Activated T-cell treated with anti-CD3 and anti-CD28 coated beads for 4 hours (primary cell): ENCODE data around the gene OR10G8.
A peak's percentile ranks its signal among the peaks of the same experiment; 100 is the strongest.
"Not testable (repeated sequence)": the region's sequence is repeated elsewhere in the genome, so short reads cannot be mapped to it uniquely, and the experiment has no call there.

Experiments
- DNase-seq: peaks from one replicate; pipeline ENCODE4 v3.0.0-alpha.2; 2020

OR10G8 gene

GRCh38 chr11:124026498-124026897 is at the start of gene OR10G8:
Gene OR10G8, plus strand, starts transcription at chr11:124026798. Its CDS starts 2,825 bp downstream, at chr11:124029623.
- no peak for DNase-seq

GRCh38 chr11:123977731-123978347 is 48.8 kb upstream of the OR10G8 start, which contains the start of gene OR10S1:
Gene OR10S1, minus strand, starts transcription at chr11:123977781. Its CDS starts 117 bp downstream, at chr11:123977664.
- DNase-seq, result no peak

- DNase-seq, result no peak
These were observed 47.3 kb upstream of the OR10G8 start for GRCh38 chr11:123979311-123979710.

- DNase-seq, result no peak
These were observed 31.5 kb upstream of the OR10G8 start, which contains the start of gene OR10G6 for GRCh38 chr11:123995119-123995518. Gene OR10G6, minus strand, starts transcription at chr11:123995161. Its CDS starts 0 bp downstream, at chr11:123995161.

- DNase-seq, result no peak
These were observed 13.9 kb upstream of the OR10G8 start, which contains the start of gene OR10G4 for GRCh38 chr11:124012697-124013096. Gene OR10G4, plus strand, starts transcription at chr11:124012997. Its CDS starts 2,578 bp downstream, at chr11:124015575.

GRCh38 chr11:124015837-124016236 is 10.8 kb upstream of the OR10G8 start:
- not testable (repeated sequence) for DNase-seq

- DNase-seq, result no peak
These were observed 10.1 kb downstream of the OR10G8 start for GRCh38 chr11:124036666-124037065.

- no peak for DNase-seq
These were observed 13.0 kb downstream of the OR10G8 start for GRCh38 chr11:124039557-124039956.

GRCh38 chr11:124041254-124041653 is 14.7 kb downstream of the OR10G8 start, which contains the start of gene OR10G7:
Gene OR10G7, minus strand, starts transcription at chr11:124041325. Its CDS starts 2,324 bp downstream, at chr11:124039001.
- DNase-seq, result no peak

GRCh38 chr11:124043420-124043819 is 16.8 kb downstream of the OR10G8 start:
- no peak for DNase-seq

GRCh38 chr11:124050748-124051147 is 24.1 kb downstream of the OR10G8 start:
- DNase-seq, result no peak

- DNase-seq, result no peak
These were observed 26.4 kb downstream of the OR10G8 start for GRCh38 chr11:124052966-124053365.

- no peak for DNase-seq
These were observed 42.1 kb downstream of the OR10G8 start for GRCh38 chr11:124068601-124069110.

- DNase-seq, result peak; percentile 16
These were observed 43.1 kb downstream of the OR10G8 start for GRCh38 chr11:124069429-124070401.

- DNase-seq, result peak; percentile 47
These were observed 44.5 kb downstream of the OR10G8 start for GRCh38 chr11:124070915-124071622.

GRCh38 chr11:124071623-124071948 is 45.0 kb downstream of the OR10G8 start:
- DNase-seq, result no peak

- DNase-seq, result no peak
These were observed 45.5 kb downstream of the OR10G8 start for GRCh38 chr11:124072147-124072546.

GRCh38 chr11:124074554-124074953 is 48.0 kb downstream of the OR10G8 start:
- no peak for DNase-seq

GRCh38 chr11:124075492-124075840 is 48.9 kb downstream of the OR10G8 start:
- no peak for DNase-seq

GRCh38 chr11:124075841-124076651 is 49.4 kb downstream of the OR10G8 start:
- no peak for DNase-seq

- no peak for DNase-seq
These were observed 50.7 kb downstream of the OR10G8 start for GRCh38 chr11:124077266-124077665.

- no peak for DNase-seq
These were observed 52.0 kb downstream of the OR10G8 start for GRCh38 chr11:124078591-124078990.
